DND-41 (cell line): ENCODE results near the gene STRN.
A peak's percentile ranks its signal among the peaks of the same experiment; 100 is the strongest.

Experiments
- ATAC-seq: fragments of 200-7000 bp; cut with Tn5 transposase; 3 replicates; pipeline ENCODE4 v1.9.1; 2021; ENCODE audit warnings: low read depth; ENCODE audit not compliant: insufficient read depth
- DNase-seq: peaks from one replicate; pipeline ENCODE4 v3.0.0-alpha.2; 2020
- H2AFZ ChIP-seq: 2 replicates; pipeline ENCODE4 v1.6.0; 2012; ENCODE audit warnings: low read depth, low read length
- H3K27ac ChIP-seq: 2 replicates; pipeline ENCODE4 v1.5.1; 2012; ENCODE audit warnings: low read length, inconsistent platforms
- H3K27me3 ChIP-seq: fragments of 200-600 bp; sonication (generic); 2 replicates; pipeline ENCODE4 v1.6.0; 2012; ENCODE audit warnings: low read length, mild to moderate bottlenecking, inconsistent platforms; ENCODE audit not compliant: insufficient read depth, poor library complexity
- H3K36me3 ChIP-seq: 2 replicates; pipeline ENCODE4 v1.5.1; 2012; ENCODE audit warnings: low read length, inconsistent platforms; ENCODE audit not compliant: insufficient read depth
- H3K4me1 ChIP-seq: 2 replicates; pipeline ENCODE4 v1.5.1; 2012; ENCODE audit warnings: mild to moderate bottlenecking, low read length; ENCODE audit not compliant: insufficient read depth
- H3K4me2 ChIP-seq: 2 replicates; pipeline ENCODE4 v1.6.0; 2012; ENCODE audit warnings: mild to moderate bottlenecking, moderate library complexity, low read length, inconsistent platforms; ENCODE audit not compliant: insufficient read depth
- H3K4me3 ChIP-seq, 2 experiments: fragments of 200-600 bp in 1 of 2; shearing (Covaris generic) in 1 of 2; 2 replicates each; pipeline ENCODE4 v1.5.1; 2012 to 2016; ENCODE audit warnings: inconsistent platforms in 2 of 2, low read length in 2 of 2, mild to moderate bottlenecking in 2 of 2, low read depth in 1 of 2, moderate library complexity in 1 of 2
- H3K79me2 ChIP-seq: 2 replicates; pipeline ENCODE4 v1.6.0; 2012; ENCODE audit warnings: low read length, inconsistent platforms; ENCODE audit not compliant: insufficient read depth
- H3K9ac ChIP-seq: 2 replicates; pipeline ENCODE4 v1.6.0; 2012; ENCODE audit warnings: low read depth, mild to moderate bottlenecking, inconsistent platforms, low read length, moderate library complexity
- H3K9me3 ChIP-seq: 2 replicates; pipeline ENCODE4 v1.5.1; 2012; ENCODE audit warnings: low read length, moderate library complexity, mild to moderate bottlenecking, inconsistent platforms; ENCODE audit not compliant: insufficient read depth, severe bottlenecking
- H4K20me1 ChIP-seq: 2 replicates; pipeline ENCODE4 v1.6.0; 2012; ENCODE audit warnings: low read length; ENCODE audit not compliant: insufficient read depth
- CTCF ChIP-seq: IDR thresholded peaks from 2 replicates; pipeline ENCODE4 v1.5.1; 2012; ENCODE audit warnings: borderline replicate concordance, low read length, moderate library complexity, mild to moderate bottlenecking; ENCODE audit not compliant: poor library complexity, severe bottlenecking; ENCODE audit errors: extremely low read depth
- EZH2 ChIP-seq: IDR thresholded peaks from 3 replicates; pipeline ENCODE4 v1.6.1; 2012; ENCODE audit warnings: borderline replicate concordance, low read depth, mild to moderate bottlenecking, moderate library complexity, low read length, inconsistent platforms; ENCODE audit not compliant: severe bottlenecking

Gene STRN

GRCh38 chr2:36808386-36809068 is 157.8 kb downstream of the STRN start:
- H3K9ac ChIP-seq, result no peak overlapping the region
- H4K20me1 ChIP-seq, result no peaks in the 10 kb centered on the region
- no peaks in the 10 kb centered on the region for H3K27me3 ChIP-seq
- no peaks in the 10 kb centered on the region for H3K9me3 ChIP-seq
- TF ChIP-seq CTCF (no peak), EZH2 (no peak)
- no peak overlapping the region for H3K4me3 ChIP-seq
- H3K36me3 ChIP-seq, result no peaks in the 10 kb centered on the region
- no peaks in the 10 kb centered on the region for H3K79me2 ChIP-seq
- ATAC-seq (no peak), DNase-seq (no peak)
- H3K4me1 ChIP-seq, result no peaks in the 10 kb centered on the region
- no peak overlapping the region for H3K4me2 ChIP-seq
- H2AFZ ChIP-seq, result no peak overlapping the region
- no peak overlapping the region for H3K27ac ChIP-seq

GRCh38 chr2:36807223-36807886 is 159.0 kb downstream of the STRN start:
- no peaks in the 10 kb centered on the region for H3K36me3 ChIP-seq
- no peak overlapping the region for H3K4me2 ChIP-seq
- H3K9me3 ChIP-seq, result no peaks in the 10 kb centered on the region
- no peaks in the 10 kb centered on the region for H3K27me3 ChIP-seq
- H3K27ac ChIP-seq, result no peak overlapping the region
- no peaks in the 10 kb centered on the region for H3K4me1 ChIP-seq
- H2AFZ ChIP-seq, result no peak overlapping the region
- no peak overlapping the region for H3K9ac ChIP-seq
- no peak for TF ChIP-seq EZH2
- ATAC-seq (no peak), DNase-seq (no peak)
- no peaks in the 10 kb centered on the region for H3K79me2 ChIP-seq
- no peak overlapping the region for H3K4me3 ChIP-seq
- H4K20me1 ChIP-seq, result no peaks in the 10 kb centered on the region

- Histone ChIP-seq H3K79me2 (no peaks in the 10 kb centered on the region), H2AFZ (no peak overlapping the region), H3K27ac (no peak overlapping the region), H3K27me3 (no peaks in the 10 kb centered on the region), H3K9me3 (no peaks in the 10 kb centered on the region), H4K20me1 (no peaks in the 10 kb centered on the region), H3K9ac (no peak overlapping the region), H3K4me1 (no peaks in the 10 kb centered on the region), H3K4me3 (no peak overlapping the region), H3K4me2 (no peak overlapping the region), H3K36me3 (no peaks in the 10 kb centered on the region)
- peak; percentile 7; the same call in 1 of the 3 replicates for ATAC-seq
- TF ChIP-seq CTCF, result no peak
- TF ChIP-seq EZH2, result no peak
- DNase-seq, result no peak
These were observed 160.6 kb downstream of the STRN start for GRCh38 chr2:36805635-36806224.

- no peaks in the 10 kb centered on the region for H3K4me1 ChIP-seq
- H3K4me2 ChIP-seq, result no peak overlapping the region
- no peaks in the 10 kb centered on the region for H4K20me1 ChIP-seq
- no peaks in the 10 kb centered on the region for H3K27me3 ChIP-seq
- no peaks in the 10 kb centered on the region for H3K79me2 ChIP-seq
- H3K36me3 ChIP-seq, result no peaks in the 10 kb centered on the region
- no peak overlapping the region for H3K9ac ChIP-seq
- H3K4me3 ChIP-seq, result no peak overlapping the region
- no peaks in the 10 kb centered on the region for H3K9me3 ChIP-seq
- DNase-seq, result no peak
- ATAC-seq, result no peak
- no peak for TF ChIP-seq EZH2
- no peak for TF ChIP-seq CTCF
- no peak overlapping the region for H3K27ac ChIP-seq
- no peak overlapping the region for H2AFZ ChIP-seq
These were observed 163.4 kb downstream of the STRN start for GRCh38 chr2:36802952-36803351.
